ENCODE results near the gene XPR1. TPM values are rescaled to one million over a fixed set of nuclear protein-coding genes. Genes with fewer than 3 reads are reported as not detected.

Gene XPR1
- total RNA-seq, 1 donor from 2014 or later, result 71.8 TPM

GRCh38 chr1:180620581-180620980, 11.2 kb upstream of the XPR1 start:
- Mint-ChIP-seq H3K9me3 (ENCODE audit: unreplicated experiment) (no peaks in the 10 kb centered on the region), H3K4me1 (ENCODE audit: unreplicated experiment) (peaks cover 10% of the 10 kb centered on the region), H3K27ac (ENCODE audit: unreplicated experiment) (no peak overlapping the region), H3K36me3 (ENCODE audit: low read depth, unreplicated experiment) (no peaks in the 10 kb centered on the region), H3K27me3 (ENCODE audit: unreplicated experiment) (no peaks in the 10 kb centered on the region), H3K4me3 (ENCODE audit: unreplicated experiment) (no peak overlapping the region)
- TF ChIP-seq CTCF (IDR thresholded peaks at IDR 0.05; ENCODE audit: unreplicated experiment), result no peak
- no peak for DNase-seq (ENCODE audit: low spot score)

- Mint-ChIP-seq H3K9me3 (ENCODE audit: unreplicated experiment) (no peaks in the 10 kb centered on the region), H3K27ac (ENCODE audit: unreplicated experiment) (no peak overlapping the region), H3K36me3 (ENCODE audit: low read depth, unreplicated experiment) (no peaks in the 10 kb centered on the region), H3K4me1 (ENCODE audit: unreplicated experiment) (peaks cover 15% of the 10 kb centered on the region), H3K4me3 (ENCODE audit: unreplicated experiment) (no peak overlapping the region), H3K27me3 (ENCODE audit: unreplicated experiment) (no peaks in the 10 kb centered on the region)
- no peak for DNase-seq (ENCODE audit: low spot score)
- no peak for TF ChIP-seq CTCF (IDR thresholded peaks at IDR 0.05; ENCODE audit: unreplicated experiment)
Observed at GRCh38 chr1:180622658-180623508, 8.9 kb upstream of the XPR1 start.

- DNase-seq (ENCODE audit: low spot score), result peak; percentile 25
- peaks cover 16% of the 10 kb centered on the region for H3K4me1 Mint-ChIP-seq (ENCODE audit: unreplicated experiment)
- TF ChIP-seq CTCF (IDR thresholded peaks at IDR 0.05; ENCODE audit: unreplicated experiment), result no peak
- no peaks in the 10 kb centered on the region for H3K27me3 Mint-ChIP-seq (ENCODE audit: unreplicated experiment)
- no peak overlapping the region for H3K4me3 Mint-ChIP-seq (ENCODE audit: unreplicated experiment)
- H3K27ac Mint-ChIP-seq (ENCODE audit: unreplicated experiment), result no peak overlapping the region
- no peaks in the 10 kb centered on the region for H3K9me3 Mint-ChIP-seq (ENCODE audit: unreplicated experiment)
- H3K36me3 Mint-ChIP-seq (ENCODE audit: low read depth, unreplicated experiment), result no peaks in the 10 kb centered on the region
Observed at GRCh38 chr1:180623579-180624347, 8.1 kb upstream of the XPR1 start.

GRCh38 chr1:180626711-180627110, 5.1 kb upstream of the XPR1 start:
- Mint-ChIP-seq H3K9me3 (ENCODE audit: unreplicated experiment) (no peaks in the 10 kb centered on the region), H3K4me1 (ENCODE audit: unreplicated experiment) (peaks cover 31% of the 10 kb centered on the region), H3K27me3 (ENCODE audit: unreplicated experiment) (peaks cover 2% of the 10 kb centered on the region), H3K27ac (ENCODE audit: unreplicated experiment) (no peak overlapping the region), H3K36me3 (ENCODE audit: low read depth, unreplicated experiment) (no peaks in the 10 kb centered on the region), H3K4me3 (ENCODE audit: unreplicated experiment) (no peak overlapping the region)
- no peak for TF ChIP-seq CTCF (IDR thresholded peaks at IDR 0.05; ENCODE audit: unreplicated experiment)
- DNase-seq (ENCODE audit: low spot score), result no peak

- Mint-ChIP-seq H3K4me1 (ENCODE audit: unreplicated experiment) (peaks cover 28% of the 10 kb centered on the region), H3K27ac (ENCODE audit: unreplicated experiment) (no peak overlapping the region), H3K27me3 (ENCODE audit: unreplicated experiment) (peaks cover 2% of the 10 kb centered on the region)
Observed at GRCh38 chr1:180627411-180627810, 4.4 kb upstream of the XPR1 start.

More at GRCh38 chr1:180627411-180627810, 4.4 kb upstream of the XPR1 start:
- DNase-seq (ENCODE audit: low spot score), result no peak
- no peak for TF ChIP-seq CTCF (IDR thresholded peaks at IDR 0.05; ENCODE audit: unreplicated experiment)
- Mint-ChIP-seq H3K4me3 (ENCODE audit: unreplicated experiment) (no peak overlapping the region), H3K9me3 (ENCODE audit: unreplicated experiment) (no peaks in the 10 kb centered on the region), H3K36me3 (ENCODE audit: low read depth, unreplicated experiment) (no peaks in the 10 kb centered on the region)

All from endothelial cell (in vitro differentiated cells).